SK-N-SH treated with all-trans-retinoic acid at 6 μM for 48 hours (cell line): ENCODE results near the gene CLIC1.

ENCODE experiments used
- ARNTL ChIP-seq: fragments of 450-650 bp; formaldehyde crosslinking; IDR thresholded peaks from 2 replicates; pipeline ENCODE4 v1.5.0; 2020; ENCODE audit warnings: low read depth, mild to moderate bottlenecking, moderate library complexity, borderline replicate concordance
- ESRRG ChIP-seq: fragments of 250-450 bp; sonication (Bioruptor Pico); IDR thresholded peaks from 2 replicates; pipeline ENCODE4 v1.6.1; 2021; ENCODE audit warnings: mild to moderate bottlenecking
- ISL1 ChIP-seq: fragments of 250-450 bp; sonication (Bioruptor Pico); IDR thresholded peaks from 2 replicates; pipeline ENCODE4 v2.1.2; 2022; ENCODE audit warnings: mild to moderate bottlenecking, moderate library complexity
- OSR1 ChIP-seq: fragments of 250-450 bp; sonication (Bioruptor Pico); IDR thresholded peaks from 2 replicates; pipeline ENCODE4 v1.8.0; 2022; ENCODE audit warnings: moderate library complexity, mild to moderate bottlenecking, inconsistent platforms
- RARB ChIP-seq: fragments of 250-450 bp; sonication (Bioruptor Pico); IDR thresholded peaks from 2 replicates; pipeline ENCODE4 v1.8.0; 2021; ENCODE audit warnings: mild to moderate bottlenecking, moderate library complexity
- SNAI2 ChIP-seq: fragments of 250-450 bp; sonication (Bioruptor Pico); IDR thresholded peaks from 2 replicates; pipeline ENCODE4 v1.5.0; 2020; ENCODE audit warnings: mild to moderate bottlenecking, moderate library complexity
- ZC3H10 ChIP-seq: fragments of 250-450 bp; sonication (Bioruptor Pico); IDR thresholded peaks from 2 replicates; pipeline ENCODE4 v1.5.1; 2021; ENCODE audit warnings: mild to moderate bottlenecking, moderate library complexity
- ZFP3 ChIP-seq: fragments of 250-450 bp; sonication (Bioruptor Pico); IDR thresholded peaks from 2 replicates; pipeline ENCODE4 v1.5.0; 2020; ENCODE audit warnings: mild to moderate bottlenecking, moderate library complexity
- ZFP30 ChIP-seq: fragments of 450-650 bp; formaldehyde crosslinking; IDR thresholded peaks from 2 replicates; pipeline ENCODE4 v1.5.0; 2022; ENCODE audit warnings: mild to moderate bottlenecking, moderate library complexity
- ZNF565 ChIP-seq: fragments of 450-650 bp; formaldehyde crosslinking; conservative IDR thresholded peaks from 2 replicates; pipeline ENCODE4 v1.5.0; 2020; ENCODE audit warnings: low read depth, mild to moderate bottlenecking, moderate library complexity
- ZNF70 ChIP-seq: fragments of 450-650 bp; formaldehyde crosslinking; IDR thresholded peaks from 2 replicates; pipeline ENCODE4 v1.5.0; 2020; ENCODE audit warnings: mild to moderate bottlenecking, moderate library complexity
- TF ChIP-seq, protein P1 (sequence below): fragments of 250-450 bp; sonication (Bioruptor Pico); IDR thresholded peaks from 2 replicates; pipeline ENCODE4 v1.8.0; 2020; ENCODE audit warnings: mild to moderate bottlenecking, moderate library complexity, borderline replicate concordance
- TF ChIP-seq, protein P2 (sequence below): fragments of 250-450 bp; sonication (Bioruptor Pico); IDR thresholded peaks from 2 replicates; pipeline ENCODE4 v1.5.0; 2020; ENCODE audit warnings: mild to moderate bottlenecking, moderate library complexity
- TF ChIP-seq, protein P3 (sequence below): fragments of 250-450 bp; sonication (Bioruptor Pico); IDR thresholded peaks from 2 replicates; pipeline ENCODE4 v1.8.0; 2021; ENCODE audit warnings: low read depth, mild to moderate bottlenecking, moderate library complexity, borderline replicate concordance

DNA sequence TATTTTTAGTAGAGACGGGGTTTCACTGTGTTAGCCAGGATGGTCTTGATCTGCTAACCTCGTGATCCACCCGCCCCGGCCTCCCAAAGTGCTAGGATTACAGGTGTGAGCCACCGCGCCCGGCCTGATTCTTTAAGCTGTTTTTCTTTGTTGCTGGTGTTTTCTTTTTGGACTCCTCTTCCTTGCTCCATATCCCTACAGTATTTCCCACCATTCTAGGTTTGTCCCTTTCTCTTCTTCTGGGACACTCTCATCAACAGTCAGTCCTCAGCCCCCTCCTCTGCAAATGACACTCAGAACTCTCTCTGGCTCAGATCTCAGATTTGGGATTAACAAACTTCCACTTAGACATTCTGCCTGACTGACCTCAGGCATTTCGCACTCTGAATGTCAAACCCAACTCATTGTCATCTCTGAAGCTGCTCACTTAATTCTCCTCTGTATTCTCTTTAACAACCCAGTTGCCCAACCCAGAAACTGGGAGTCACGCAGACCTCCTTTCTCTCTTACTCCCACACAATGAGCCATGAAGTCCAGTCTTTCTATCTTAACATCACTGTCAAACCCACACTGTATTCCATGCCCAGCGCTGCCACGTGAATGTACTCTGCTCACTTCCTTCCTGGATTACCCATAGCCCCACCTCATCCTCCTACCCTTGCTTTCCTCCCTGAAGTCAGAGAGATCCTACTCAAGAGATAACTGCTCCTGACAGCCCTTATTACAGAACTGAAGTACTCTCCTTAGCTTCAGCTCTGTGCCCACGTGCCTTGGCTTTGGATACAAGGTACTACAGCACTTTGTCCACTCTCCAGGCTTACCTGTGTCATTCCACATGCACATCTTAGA lies 10.6 kb downstream of the CLIC1 start:
- TF ChIP-seq ARNTL (CRISPR knock-in tag) = no peak
- no peak for TF ChIP-seq ZFP3
- TF ChIP-seq, protein P1, sequence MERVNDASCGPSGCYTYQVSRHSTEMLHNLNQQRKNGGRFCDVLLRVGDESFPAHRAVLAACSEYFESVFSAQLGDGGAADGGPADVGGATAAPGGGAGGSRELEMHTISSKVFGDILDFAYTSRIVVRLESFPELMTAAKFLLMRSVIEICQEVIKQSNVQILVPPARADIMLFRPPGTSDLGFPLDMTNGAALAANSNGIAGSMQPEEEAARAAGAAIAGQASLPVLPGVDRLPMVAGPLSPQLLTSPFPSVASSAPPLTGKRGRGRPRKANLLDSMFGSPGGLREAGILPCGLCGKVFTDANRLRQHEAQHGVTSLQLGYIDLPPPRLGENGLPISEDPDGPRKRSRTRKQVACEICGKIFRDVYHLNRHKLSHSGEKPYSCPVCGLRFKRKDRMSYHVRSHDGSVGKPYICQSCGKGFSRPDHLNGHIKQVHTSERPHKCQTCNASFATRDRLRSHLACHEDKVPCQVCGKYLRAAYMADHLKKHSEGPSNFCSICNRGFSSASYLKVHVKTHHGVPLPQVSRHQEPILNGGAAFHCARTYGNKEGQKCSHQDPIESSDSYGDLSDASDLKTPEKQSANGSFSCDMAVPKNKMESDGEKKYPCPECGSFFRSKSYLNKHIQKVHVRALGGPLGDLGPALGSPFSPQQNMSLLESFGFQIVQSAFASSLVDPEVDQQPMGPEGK = no peak
- TF ChIP-seq, protein P2, sequence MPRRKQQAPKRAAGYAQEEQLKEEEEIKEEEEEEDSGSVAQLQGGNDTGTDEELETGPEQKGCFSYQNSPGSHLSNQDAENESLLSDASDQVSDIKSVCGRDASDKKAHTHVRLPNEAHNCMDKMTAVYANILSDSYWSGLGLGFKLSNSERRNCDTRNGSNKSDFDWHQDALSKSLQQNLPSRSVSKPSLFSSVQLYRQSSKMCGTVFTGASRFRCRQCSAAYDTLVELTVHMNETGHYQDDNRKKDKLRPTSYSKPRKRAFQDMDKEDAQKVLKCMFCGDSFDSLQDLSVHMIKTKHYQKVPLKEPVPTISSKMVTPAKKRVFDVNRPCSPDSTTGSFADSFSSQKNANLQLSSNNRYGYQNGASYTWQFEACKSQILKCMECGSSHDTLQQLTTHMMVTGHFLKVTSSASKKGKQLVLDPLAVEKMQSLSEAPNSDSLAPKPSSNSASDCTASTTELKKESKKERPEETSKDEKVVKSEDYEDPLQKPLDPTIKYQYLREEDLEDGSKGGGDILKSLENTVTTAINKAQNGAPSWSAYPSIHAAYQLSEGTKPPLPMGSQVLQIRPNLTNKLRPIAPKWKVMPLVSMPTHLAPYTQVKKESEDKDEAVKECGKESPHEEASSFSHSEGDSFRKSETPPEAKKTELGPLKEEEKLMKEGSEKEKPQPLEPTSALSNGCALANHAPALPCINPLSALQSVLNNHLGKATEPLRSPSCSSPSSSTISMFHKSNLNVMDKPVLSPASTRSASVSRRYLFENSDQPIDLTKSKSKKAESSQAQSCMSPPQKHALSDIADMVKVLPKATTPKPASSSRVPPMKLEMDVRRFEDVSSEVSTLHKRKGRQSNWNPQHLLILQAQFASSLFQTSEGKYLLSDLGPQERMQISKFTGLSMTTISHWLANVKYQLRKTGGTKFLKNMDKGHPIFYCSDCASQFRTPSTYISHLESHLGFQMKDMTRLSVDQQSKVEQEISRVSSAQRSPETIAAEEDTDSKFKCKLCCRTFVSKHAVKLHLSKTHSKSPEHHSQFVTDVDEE (CRISPR knock-in tag) = no peak
- TF ChIP-seq, protein P3, sequence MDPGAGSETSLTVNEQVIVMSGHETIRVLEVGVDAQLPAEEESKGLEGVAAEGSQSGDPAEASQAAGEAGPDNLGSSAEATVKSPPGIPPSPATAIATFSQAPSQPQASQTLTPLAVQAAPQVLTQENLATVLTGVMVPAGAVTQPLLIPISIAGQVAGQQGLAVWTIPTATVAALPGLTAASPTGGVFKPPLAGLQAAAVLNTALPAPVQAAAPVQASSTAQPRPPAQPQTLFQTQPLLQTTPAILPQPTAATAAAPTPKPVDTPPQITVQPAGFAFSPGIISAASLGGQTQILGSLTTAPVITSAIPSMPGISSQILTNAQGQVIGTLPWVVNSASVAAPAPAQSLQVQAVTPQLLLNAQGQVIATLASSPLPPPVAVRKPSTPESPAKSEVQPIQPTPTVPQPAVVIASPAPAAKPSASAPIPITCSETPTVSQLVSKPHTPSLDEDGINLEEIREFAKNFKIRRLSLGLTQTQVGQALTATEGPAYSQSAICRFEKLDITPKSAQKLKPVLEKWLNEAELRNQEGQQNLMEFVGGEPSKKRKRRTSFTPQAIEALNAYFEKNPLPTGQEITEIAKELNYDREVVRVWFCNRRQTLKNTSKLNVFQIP (CRISPR knock-in tag) = no peak
- TF ChIP-seq ZNF70 (CRISPR knock-in tag) = no peak
- no peak for TF ChIP-seq ESRRG (CRISPR knock-in tag)
- TF ChIP-seq ZC3H10 = no peak
- no peak for TF ChIP-seq RARB
- TF ChIP-seq ISL1 (CRISPR knock-in tag) = no peak
- no peak for TF ChIP-seq OSR1 (CRISPR knock-in tag)
- no peak for TF ChIP-seq SNAI2 (CRISPR knock-in tag)
- TF ChIP-seq ZFP30 (CRISPR knock-in tag) = no peak
- no peak for TF ChIP-seq ZNF565 (CRISPR knock-in tag)
